NB4 (cell line): Measurements from ENCODE around the gene KLHL1.

Source experiments
- MYC ChIP-seq: IDR thresholded peaks from 2 replicates; pipeline ENCODE4 v1.6.1; 2011; ENCODE audit warnings: low read depth, low read length
- POLR2A ChIP-seq: IDR thresholded peaks from 2 replicates; pipeline ENCODE4 v1.6.1; 2011; ENCODE audit warnings: mild to moderate bottlenecking; ENCODE audit not compliant: insufficient read length; ENCODE audit errors: extremely low read depth
- TF ChIP-seq, protein P1 (sequence below): IDR thresholded peaks from one replicate; pipeline ENCODE4 v1.5.1; 2012; ENCODE audit warnings: low read depth, low read length
- TF ChIP-seq, protein P2 (sequence below): IDR thresholded peaks from 2 replicates; pipeline ENCODE4 v1.6.1; 2011; ENCODE audit warnings: low read depth, low read length

DNA sequence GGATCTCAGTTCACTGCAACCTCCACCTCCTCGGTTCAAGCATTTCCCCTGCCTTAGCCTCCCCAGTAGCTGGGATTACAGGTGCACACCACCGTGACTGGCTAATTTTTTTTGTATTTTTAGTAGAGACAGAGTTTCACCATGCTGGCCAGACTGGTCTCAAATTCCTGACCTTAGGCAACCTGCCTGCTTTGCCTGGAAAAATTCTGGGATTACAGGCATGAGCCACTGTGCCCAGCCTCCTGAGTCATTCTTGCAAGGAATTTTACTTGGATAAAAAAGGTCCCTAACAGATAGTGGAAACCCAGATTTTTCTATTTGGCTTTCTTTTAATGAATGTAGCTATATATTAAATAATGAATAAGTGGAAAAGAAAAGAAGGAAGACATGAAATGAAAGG lies 450.6 kb downstream of the KLHL1 start:
- TF ChIP-seq, protein P1, sequence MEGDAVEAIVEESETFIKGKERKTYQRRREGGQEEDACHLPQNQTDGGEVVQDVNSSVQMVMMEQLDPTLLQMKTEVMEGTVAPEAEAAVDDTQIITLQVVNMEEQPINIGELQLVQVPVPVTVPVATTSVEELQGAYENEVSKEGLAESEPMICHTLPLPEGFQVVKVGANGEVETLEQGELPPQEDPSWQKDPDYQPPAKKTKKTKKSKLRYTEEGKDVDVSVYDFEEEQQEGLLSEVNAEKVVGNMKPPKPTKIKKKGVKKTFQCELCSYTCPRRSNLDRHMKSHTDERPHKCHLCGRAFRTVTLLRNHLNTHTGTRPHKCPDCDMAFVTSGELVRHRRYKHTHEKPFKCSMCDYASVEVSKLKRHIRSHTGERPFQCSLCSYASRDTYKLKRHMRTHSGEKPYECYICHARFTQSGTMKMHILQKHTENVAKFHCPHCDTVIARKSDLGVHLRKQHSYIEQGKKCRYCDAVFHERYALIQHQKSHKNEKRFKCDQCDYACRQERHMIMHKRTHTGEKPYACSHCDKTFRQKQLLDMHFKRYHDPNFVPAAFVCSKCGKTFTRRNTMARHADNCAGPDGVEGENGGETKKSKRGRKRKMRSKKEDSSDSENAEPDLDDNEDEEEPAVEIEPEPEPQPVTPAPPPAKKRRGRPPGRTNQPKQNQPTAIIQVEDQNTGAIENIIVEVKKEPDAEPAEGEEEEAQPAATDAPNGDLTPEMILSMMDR: no peak
- TF ChIP-seq, protein P2, sequence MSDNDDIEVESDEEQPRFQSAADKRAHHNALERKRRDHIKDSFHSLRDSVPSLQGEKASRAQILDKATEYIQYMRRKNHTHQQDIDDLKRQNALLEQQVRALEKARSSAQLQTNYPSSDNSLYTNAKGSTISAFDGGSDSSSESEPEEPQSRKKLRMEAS: no peak
- TF ChIP-seq POLR2A (no peak), MYC (no peak)
